Measurements from ENCODE around the gene C11orf21.

Gene C11orf21

DNA sequence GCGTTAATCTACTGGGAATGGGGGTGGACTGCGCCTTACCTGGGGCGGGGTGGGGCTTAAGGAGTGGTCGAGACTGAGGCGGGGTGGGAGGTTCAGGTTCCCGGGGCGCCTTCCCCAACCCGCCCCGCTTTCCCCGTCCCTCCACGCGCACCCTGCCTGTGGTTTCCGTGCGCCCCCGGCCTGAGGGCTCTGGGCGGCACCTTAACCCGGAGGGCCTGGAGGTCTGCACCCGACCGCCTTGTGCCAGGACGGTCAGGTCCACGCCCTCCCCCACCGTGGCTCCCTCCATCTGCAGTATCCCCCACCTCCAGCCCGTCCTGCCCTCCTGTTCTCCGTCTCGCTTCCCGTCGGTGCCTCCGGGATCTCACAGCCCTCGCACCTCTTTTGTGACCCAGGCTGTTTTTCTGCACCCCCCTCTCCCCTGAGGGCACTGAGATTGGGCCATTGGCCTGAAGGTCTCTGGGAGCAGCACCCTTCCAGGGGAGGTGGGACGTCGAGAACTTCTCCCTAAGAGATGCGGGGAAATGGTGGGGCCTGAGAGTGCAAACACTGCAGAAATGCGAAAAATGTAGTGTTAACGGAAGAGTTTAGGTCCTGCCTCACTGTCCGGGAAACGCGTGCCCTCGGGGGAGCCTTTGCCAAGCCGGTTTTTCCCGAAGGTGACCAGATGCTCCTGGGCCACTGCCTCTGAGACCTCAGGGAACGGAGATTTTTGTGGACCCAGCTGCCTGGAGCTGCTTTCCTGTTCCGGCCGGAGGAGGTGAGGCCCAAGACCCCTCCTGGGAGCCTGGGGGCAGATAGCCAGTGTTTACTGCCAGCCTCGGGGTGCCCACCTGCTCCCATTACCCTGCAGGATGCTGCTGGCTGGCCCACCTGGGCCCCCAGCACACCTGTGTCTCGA is 30.1 kb downstream of the C11orf21 start:
- no peak for TF ChIP-seq CTCF (IDR thresholded peaks at IDR 0.05; ENCODE audit: borderline replicate concordance, control extremely low read depth, extremely low read depth, insufficient read depth, missing control alignments)
- peak; percentile 29 for DNase-seq (ENCODE audit: low spot score)
- in situ Hi-C loops (cut with MboI; ENCODE audit: low sequenced_read_pairs, unreplicated experiment), result no loop called here

DNA sequence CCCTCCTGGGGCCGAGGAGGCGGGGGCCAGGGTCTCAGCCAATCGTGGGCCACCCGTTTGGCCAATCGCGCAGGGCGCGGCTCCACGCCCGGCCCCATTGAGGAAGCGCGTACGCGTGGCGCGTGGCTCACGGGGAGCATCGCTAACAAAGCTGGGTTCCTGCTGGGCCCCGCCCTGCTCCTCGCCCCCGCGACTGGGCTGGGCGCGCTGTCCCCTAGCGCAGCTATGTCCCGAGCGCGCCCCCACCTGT is 30.7 kb downstream of the C11orf21 start:
- DNase-seq (ENCODE audit: low spot score), result peak; percentile 27
- in situ Hi-C loops (cut with MboI; ENCODE audit: low sequenced_read_pairs, unreplicated experiment), result no loop called here
- TF ChIP-seq CTCF (IDR thresholded peaks at IDR 0.05; ENCODE audit: borderline replicate concordance, control extremely low read depth, extremely low read depth, insufficient read depth, missing control alignments), result no peak

GRCh38 chr11:2270322-2271076 is 31.2 kb downstream of the C11orf21 start, which contains the start of gene ASCL2:
TSS of gene ASCL2 (minus strand) at chr11:2270588. CDS start at chr11:2270332, 256 bp downstream.
- in situ Hi-C loops (cut with MboI; ENCODE audit: low sequenced_read_pairs, unreplicated experiment), result no loop called here
- TF ChIP-seq CTCF (IDR thresholded peaks at IDR 0.05; ENCODE audit: borderline replicate concordance, control extremely low read depth, extremely low read depth, insufficient read depth, missing control alignments), result no peak
- peak; percentile 35 for DNase-seq (ENCODE audit: low spot score)

GRCh38 chr11:2269601-2270321 is 32.0 kb downstream of the C11orf21 start:
- in situ Hi-C loops (cut with MboI; ENCODE audit: low sequenced_read_pairs, unreplicated experiment), result no loop called here
- peak; percentile 32 for DNase-seq (ENCODE audit: low spot score)
- TF ChIP-seq CTCF (IDR thresholded peaks at IDR 0.05; ENCODE audit: borderline replicate concordance, control extremely low read depth, extremely low read depth, insufficient read depth, missing control alignments), result no peak

DNA sequence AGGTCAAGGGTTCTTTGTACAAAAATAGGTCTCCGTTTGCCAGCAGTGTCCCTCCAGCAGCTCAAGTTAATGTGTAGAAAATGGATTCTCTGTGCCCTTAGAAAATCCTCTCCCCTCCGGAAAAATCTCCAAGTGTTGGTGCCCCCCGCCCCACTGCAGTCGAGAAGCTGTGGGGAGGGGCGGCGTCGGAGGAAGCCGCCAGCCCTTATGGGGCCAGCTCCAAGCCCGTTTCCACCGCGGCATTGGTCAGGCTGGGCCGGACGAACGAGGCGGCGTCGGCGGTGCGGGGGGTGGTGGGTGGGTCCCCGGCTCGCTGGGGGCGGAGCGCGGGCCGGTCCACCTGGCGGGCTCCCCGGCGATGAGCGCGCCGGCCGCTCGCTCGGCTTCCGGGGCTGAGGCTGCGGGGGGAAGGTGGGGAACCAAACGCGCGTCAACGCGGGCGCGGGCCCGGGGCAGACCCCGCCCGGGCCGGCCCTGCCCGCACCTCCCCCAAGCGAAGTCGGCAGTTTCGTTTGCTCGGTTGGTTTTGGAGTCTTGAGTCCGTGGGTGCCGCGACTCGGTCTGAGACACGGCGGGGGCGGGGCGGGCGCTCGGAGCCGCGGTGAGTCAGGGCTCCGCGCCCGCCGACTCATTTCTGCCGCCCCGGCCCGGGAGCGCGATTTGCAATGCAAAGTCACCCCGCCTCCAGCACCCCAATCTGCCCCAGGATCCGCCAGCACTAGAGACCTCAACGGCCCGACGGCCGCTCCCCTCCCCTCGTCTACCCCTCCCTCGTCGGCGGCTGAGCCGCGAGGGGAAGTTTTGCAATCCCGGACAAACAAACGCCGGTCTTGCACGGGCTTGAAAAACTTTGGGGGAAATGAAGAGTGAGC is 32.8 kb downstream of the C11orf21 start:
- in situ Hi-C loops (cut with MboI; ENCODE audit: low sequenced_read_pairs, unreplicated experiment), result no loop called here
- DNase-seq (ENCODE audit: low spot score), result peak; percentile 70
- TF ChIP-seq CTCF (IDR thresholded peaks at IDR 0.05; ENCODE audit: borderline replicate concordance, control extremely low read depth, extremely low read depth, insufficient read depth, missing control alignments), result no peak
